ENCODE measurements around the gene EMP2.

EMP2 gene

GRCh38 chr16:10611825-10612342 is 31.5 kb upstream of the EMP2 start:
- ATAC-seq, result no peak
- no peak for TF ChIP-seq BACH2 (CRISPR knock-in tag; IDR thresholded peaks at IDR 0.05; ENCODE audit: borderline replicate concordance)
- no peak for TF ChIP-seq ZFP3 (CRISPR knock-in tag; IDR thresholded peaks at IDR 0.05)
- TF ChIP-seq ZFP30 (CRISPR knock-in tag; IDR thresholded peaks at IDR 0.05), result no peak
- no peak for TF ChIP-seq TCF4 (CRISPR knock-in tag; IDR thresholded peaks at IDR 0.05; ENCODE audit: borderline replicate concordance)
- TF ChIP-seq CREB5 (CRISPR knock-in tag; IDR thresholded peaks at IDR 0.05; ENCODE audit: low read depth), result no peak
- no peak for TF ChIP-seq CSDC2 (CRISPR knock-in tag; IDR thresholded peaks at IDR 0.05)
- no peak for TF ChIP-seq GLIS3 (CRISPR knock-in tag; IDR thresholded peaks at IDR 0.05)
- TF ChIP-seq ISL1 (CRISPR knock-in tag; IDR thresholded peaks at IDR 0.05), result no peak
- no peak for TF ChIP-seq ZNF8 (CRISPR knock-in tag; IDR thresholded peaks at IDR 0.05)
- TF ChIP-seq RARB (CRISPR knock-in tag; IDR thresholded peaks at IDR 0.05), result no peak
- TF ChIP-seq ZNF565 (CRISPR knock-in tag; conservative IDR thresholded peaks at IDR 0.05; ENCODE audit: low read depth), result no peak

DNA sequence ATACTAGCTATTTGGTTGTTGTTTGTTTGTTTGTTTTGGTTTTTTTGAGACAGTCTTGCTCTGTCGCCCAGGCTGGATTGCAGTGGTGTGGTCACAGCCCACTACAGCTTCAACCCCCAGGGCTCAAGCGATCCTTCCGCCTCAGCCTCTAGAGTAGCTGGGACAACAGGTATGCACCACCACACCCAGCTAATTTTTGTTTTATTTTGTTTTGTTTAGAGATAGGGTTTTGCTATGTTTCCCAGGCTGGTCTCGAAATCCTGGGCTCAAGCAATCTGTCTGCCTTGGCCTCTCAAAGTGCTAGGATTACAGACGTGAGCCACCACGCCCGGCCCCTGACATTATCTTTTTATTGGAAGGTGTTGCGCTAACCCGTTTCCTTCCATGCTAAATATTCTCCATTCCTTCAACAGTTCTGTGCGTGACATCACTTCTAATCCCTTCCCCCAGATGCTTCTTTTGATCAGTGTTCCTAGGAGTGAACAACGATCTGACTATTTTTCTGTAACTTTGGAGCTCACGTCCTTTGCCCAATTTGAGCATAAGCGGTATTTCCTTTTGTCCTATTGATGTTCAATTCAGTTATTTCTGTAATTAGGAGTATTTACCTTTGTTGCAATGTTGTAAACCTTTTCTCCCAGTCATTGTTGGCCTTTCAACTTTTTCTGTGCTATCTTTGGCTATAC is 30.2 kb upstream of the EMP2 start:
- ATAC-seq, result no peak
- TF ChIP-seq RARB (CRISPR knock-in tag; IDR thresholded peaks at IDR 0.05), result no peak
- TF ChIP-seq ZNF70 (CRISPR knock-in tag; IDR thresholded peaks at IDR 0.05), result no peak
- TF ChIP-seq TOX (CRISPR knock-in tag; IDR thresholded peaks at IDR 0.05; ENCODE audit: borderline replicate concordance), result no peak
- no peak for TF ChIP-seq ZFP3 (CRISPR knock-in tag; IDR thresholded peaks at IDR 0.05)
- TF ChIP-seq ZC3H10 (CRISPR knock-in tag; IDR thresholded peaks at IDR 0.05), result no peak
- no peak for TF ChIP-seq OSR1 (CRISPR knock-in tag; IDR thresholded peaks at IDR 0.05)
- no peak for TF ChIP-seq TCF4 (CRISPR knock-in tag; IDR thresholded peaks at IDR 0.05; ENCODE audit: borderline replicate concordance)
- no peak for TF ChIP-seq ZNF8 (CRISPR knock-in tag; IDR thresholded peaks at IDR 0.05)
- TF ChIP-seq ZFP30 (CRISPR knock-in tag; IDR thresholded peaks at IDR 0.05), result no peak
- no peak for TF ChIP-seq CSDC2 (CRISPR knock-in tag; IDR thresholded peaks at IDR 0.05)
- TF ChIP-seq CREB5 (CRISPR knock-in tag; IDR thresholded peaks at IDR 0.05; ENCODE audit: low read depth), result no peak

DNA sequence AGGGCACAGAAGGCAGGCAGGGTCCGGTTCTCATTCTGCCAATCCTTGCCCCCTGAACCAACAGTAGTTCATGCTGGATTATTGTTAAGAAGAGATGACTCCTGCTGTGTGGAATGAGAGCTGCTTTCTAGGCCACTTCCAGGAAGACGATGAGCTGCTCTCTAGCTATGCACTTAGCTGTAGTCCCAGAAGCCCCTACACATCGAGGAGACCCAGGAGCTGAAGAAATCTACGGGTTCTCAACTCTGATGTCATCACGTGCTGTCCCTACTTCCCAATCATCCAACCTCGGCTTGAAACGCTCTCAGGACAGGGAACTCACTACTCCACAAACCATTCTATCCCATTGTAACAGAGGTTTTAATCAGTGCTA is 29.0 kb upstream of the EMP2 start:
- no peak for TF ChIP-seq SNAI2 (CRISPR knock-in tag; IDR thresholded peaks at IDR 0.05)
- no peak for TF ChIP-seq TOX (CRISPR knock-in tag; IDR thresholded peaks at IDR 0.05; ENCODE audit: borderline replicate concordance)
- no peak for TF ChIP-seq ZNF565 (CRISPR knock-in tag; conservative IDR thresholded peaks at IDR 0.05; ENCODE audit: low read depth)
- no peak for TF ChIP-seq CREB5 (CRISPR knock-in tag; IDR thresholded peaks at IDR 0.05; ENCODE audit: low read depth)
- no peak for TF ChIP-seq CSDC2 (CRISPR knock-in tag; IDR thresholded peaks at IDR 0.05)
- no peak for TF ChIP-seq OSR1 (CRISPR knock-in tag; IDR thresholded peaks at IDR 0.05)
- no peak for TF ChIP-seq PPARA (CRISPR knock-in tag; IDR thresholded peaks at IDR 0.05; ENCODE audit: borderline replicate concordance)
- ATAC-seq, result peak; percentile 88

DNA sequence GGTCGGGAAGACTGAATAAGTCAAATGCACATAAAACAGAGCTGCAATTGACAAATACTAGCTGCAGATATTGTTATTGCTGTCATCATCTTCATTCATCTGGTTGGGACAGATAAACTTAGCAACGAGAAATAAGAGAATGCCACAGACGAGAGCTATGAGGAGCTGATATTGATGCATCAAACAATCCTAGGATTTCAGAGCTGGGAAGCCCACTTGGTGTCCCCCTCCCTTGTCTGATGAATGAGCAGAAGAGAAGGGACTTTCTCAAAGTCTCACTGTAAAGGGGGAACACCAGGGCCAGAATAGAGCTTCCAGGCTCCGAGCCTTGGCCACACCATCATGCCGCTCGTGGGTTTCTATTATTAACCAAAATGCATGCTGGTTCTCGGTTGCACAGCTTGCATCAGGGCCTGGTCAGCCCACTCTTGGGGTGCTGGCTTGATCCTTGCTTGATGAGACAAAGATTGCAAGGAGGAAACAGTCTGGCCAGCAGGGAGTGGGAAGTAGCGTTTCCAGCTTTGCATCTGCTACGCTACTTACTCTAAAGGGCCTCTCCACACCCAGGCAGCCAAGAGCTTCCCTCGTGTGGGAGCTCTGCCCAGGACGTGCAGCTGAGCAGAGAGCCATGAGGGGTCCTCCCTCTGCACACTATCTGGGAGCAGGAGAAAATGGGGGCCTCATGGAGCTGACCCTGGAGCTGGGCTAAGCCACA is 28.4 kb upstream of the EMP2 start:
- peak; percentile 67 for ATAC-seq
- no peak for TF ChIP-seq TOX (CRISPR knock-in tag; IDR thresholded peaks at IDR 0.05; ENCODE audit: borderline replicate concordance)
- TF ChIP-seq ZNF70 (CRISPR knock-in tag; IDR thresholded peaks at IDR 0.05), result no peak

DNA sequence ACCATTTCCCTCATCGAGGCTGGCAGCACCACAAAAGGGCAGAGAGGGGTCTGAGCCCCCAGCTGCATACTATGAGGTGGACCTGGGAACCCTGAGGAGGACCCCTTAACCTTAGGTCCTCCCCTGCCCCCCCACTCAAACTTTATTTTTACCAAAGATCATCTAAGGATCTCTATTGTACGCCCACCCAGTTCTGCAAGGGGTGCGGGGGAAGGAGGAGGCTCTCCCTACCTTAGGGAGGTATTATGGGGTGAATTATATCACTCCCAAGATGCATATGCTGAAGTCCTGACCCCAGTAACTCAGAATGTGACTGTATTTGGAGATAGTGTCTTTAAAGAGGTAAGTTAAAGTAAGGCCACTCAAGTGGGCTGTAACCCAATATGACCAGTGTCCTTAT is 26.8 kb upstream of the EMP2 start:
- ATAC-seq, result no peak
- no peak for TF ChIP-seq RARB (CRISPR knock-in tag; IDR thresholded peaks at IDR 0.05)
- no peak for TF ChIP-seq ARNTL (CRISPR knock-in tag; IDR thresholded peaks at IDR 0.05; ENCODE audit: borderline replicate concordance, low read depth)
- TF ChIP-seq, protein P1, sequence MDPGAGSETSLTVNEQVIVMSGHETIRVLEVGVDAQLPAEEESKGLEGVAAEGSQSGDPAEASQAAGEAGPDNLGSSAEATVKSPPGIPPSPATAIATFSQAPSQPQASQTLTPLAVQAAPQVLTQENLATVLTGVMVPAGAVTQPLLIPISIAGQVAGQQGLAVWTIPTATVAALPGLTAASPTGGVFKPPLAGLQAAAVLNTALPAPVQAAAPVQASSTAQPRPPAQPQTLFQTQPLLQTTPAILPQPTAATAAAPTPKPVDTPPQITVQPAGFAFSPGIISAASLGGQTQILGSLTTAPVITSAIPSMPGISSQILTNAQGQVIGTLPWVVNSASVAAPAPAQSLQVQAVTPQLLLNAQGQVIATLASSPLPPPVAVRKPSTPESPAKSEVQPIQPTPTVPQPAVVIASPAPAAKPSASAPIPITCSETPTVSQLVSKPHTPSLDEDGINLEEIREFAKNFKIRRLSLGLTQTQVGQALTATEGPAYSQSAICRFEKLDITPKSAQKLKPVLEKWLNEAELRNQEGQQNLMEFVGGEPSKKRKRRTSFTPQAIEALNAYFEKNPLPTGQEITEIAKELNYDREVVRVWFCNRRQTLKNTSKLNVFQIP (CRISPR knock-in tag; IDR thresholded peaks at IDR 0.05; ENCODE audit: borderline replicate concordance, low read depth), result no peak
- TF ChIP-seq GLIS3 (CRISPR knock-in tag; IDR thresholded peaks at IDR 0.05), result no peak
- TF ChIP-seq SNAI2 (CRISPR knock-in tag; IDR thresholded peaks at IDR 0.05), result no peak
- TF ChIP-seq ISL1 (CRISPR knock-in tag; IDR thresholded peaks at IDR 0.05), result no peak
- TF ChIP-seq, protein P2, sequence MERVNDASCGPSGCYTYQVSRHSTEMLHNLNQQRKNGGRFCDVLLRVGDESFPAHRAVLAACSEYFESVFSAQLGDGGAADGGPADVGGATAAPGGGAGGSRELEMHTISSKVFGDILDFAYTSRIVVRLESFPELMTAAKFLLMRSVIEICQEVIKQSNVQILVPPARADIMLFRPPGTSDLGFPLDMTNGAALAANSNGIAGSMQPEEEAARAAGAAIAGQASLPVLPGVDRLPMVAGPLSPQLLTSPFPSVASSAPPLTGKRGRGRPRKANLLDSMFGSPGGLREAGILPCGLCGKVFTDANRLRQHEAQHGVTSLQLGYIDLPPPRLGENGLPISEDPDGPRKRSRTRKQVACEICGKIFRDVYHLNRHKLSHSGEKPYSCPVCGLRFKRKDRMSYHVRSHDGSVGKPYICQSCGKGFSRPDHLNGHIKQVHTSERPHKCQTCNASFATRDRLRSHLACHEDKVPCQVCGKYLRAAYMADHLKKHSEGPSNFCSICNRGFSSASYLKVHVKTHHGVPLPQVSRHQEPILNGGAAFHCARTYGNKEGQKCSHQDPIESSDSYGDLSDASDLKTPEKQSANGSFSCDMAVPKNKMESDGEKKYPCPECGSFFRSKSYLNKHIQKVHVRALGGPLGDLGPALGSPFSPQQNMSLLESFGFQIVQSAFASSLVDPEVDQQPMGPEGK (CRISPR knock-in tag; IDR thresholded peaks at IDR 0.05; ENCODE audit: borderline replicate concordance), result no peak
- no peak for TF ChIP-seq CSDC2 (CRISPR knock-in tag; IDR thresholded peaks at IDR 0.05)
- TF ChIP-seq ESRRG (CRISPR knock-in tag; IDR thresholded peaks at IDR 0.05), result no peak
- no peak for TF ChIP-seq OSR1 (CRISPR knock-in tag; IDR thresholded peaks at IDR 0.05)
- no peak for TF ChIP-seq ZNF8 (CRISPR knock-in tag; IDR thresholded peaks at IDR 0.05)
- TF ChIP-seq ZNF70 (CRISPR knock-in tag; IDR thresholded peaks at IDR 0.05), result no peak

Data from SK-N-SH treated with all-trans-retinoic acid at 6 μM for 48 hours (cell line).